ENCODE results near the gene SLIT1.

SLIT1 gene

GRCh38 chr10:97192952-97193435 is 7.2 kb upstream of the SLIT1 start:
- Histone ChIP-seq H3K27ac (no peak overlapping the region), H3K27me3 (peaks cover 0 to 71% of the 10 kb centered on the region in 2 donors), H3K36me3 (no peaks in the 10 kb centered on the region), H3K9me3 (no peaks in the 10 kb centered on the region), H3K4me1 (peaks cover 0 to 12% (median 8%) of the 10 kb centered on the region in 4 donors), H3K4me3 (no peak overlapping the region)
- TF ChIP-seq, protein P1, sequence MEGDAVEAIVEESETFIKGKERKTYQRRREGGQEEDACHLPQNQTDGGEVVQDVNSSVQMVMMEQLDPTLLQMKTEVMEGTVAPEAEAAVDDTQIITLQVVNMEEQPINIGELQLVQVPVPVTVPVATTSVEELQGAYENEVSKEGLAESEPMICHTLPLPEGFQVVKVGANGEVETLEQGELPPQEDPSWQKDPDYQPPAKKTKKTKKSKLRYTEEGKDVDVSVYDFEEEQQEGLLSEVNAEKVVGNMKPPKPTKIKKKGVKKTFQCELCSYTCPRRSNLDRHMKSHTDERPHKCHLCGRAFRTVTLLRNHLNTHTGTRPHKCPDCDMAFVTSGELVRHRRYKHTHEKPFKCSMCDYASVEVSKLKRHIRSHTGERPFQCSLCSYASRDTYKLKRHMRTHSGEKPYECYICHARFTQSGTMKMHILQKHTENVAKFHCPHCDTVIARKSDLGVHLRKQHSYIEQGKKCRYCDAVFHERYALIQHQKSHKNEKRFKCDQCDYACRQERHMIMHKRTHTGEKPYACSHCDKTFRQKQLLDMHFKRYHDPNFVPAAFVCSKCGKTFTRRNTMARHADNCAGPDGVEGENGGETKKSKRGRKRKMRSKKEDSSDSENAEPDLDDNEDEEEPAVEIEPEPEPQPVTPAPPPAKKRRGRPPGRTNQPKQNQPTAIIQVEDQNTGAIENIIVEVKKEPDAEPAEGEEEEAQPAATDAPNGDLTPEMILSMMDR (IDR thresholded peaks at IDR 0.05): no peak
- intact Hi-C loops (cut with DNase I; ENCODE audit: low total_unique reads): no loop called here
- no peak for DNase-seq

DNA sequence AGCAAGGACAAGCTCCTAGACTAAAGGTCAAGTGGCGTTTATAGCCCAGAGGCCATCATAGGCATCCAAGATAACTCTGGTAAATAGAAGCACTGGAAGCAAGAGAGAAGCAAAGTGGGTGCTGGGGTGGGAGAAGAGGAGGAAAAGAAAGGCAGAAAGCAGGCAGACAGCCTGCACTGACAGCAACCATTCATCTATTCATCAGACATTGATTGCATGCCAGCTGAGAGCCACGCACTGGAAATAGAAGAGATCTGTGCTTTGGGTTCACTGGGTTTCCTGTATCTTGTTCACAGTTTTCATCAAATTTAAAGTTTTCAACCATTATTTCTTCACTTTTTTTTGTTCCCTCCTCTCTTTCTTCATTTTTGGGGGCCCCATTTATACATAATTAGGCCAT is 4.7 kb upstream of the SLIT1 start:
- H3K27me3 ChIP-seq: peaks cover 0 to 81% of the 10 kb centered on the region in 2 donors

GRCh38 chr10:97188261-97188711 is 2.5 kb upstream of the SLIT1 start:
- peak in 1 of 2 donors; percentile 35 for DNase-seq
- Histone ChIP-seq H3K4me1 (peaks cover 0 to 16% (median 10%) of the 10 kb centered on the region in 4 donors), H3K36me3 (no peaks in the 10 kb centered on the region), H3K27ac (no peak overlapping the region), H3K4me3 (no peak overlapping the region), H3K9me3 (no peaks in the 10 kb centered on the region), H3K27me3 (peaks cover 0 to 81% of the 10 kb centered on the region in 2 donors)
- TF ChIP-seq, protein P1 (IDR thresholded peaks at IDR 0.05): no peak
- intact Hi-C loops (cut with DNase I; ENCODE audit: low total_unique reads): no loop called here

More for the DNA sequence above, 4.7 kb upstream of the SLIT1 start:
- TF ChIP-seq, protein P1 (IDR thresholded peaks at IDR 0.05): no peak
- Histone ChIP-seq H3K27ac (no peak overlapping the region), H3K36me3 (no peaks in the 10 kb centered on the region), H3K4me3 (no peak overlapping the region), H3K9me3 (no peaks in the 10 kb centered on the region), H3K4me1 (peaks cover 0 to 9% (median 6%) of the 10 kb centered on the region in 4 donors)
- DNase-seq: no peak
- intact Hi-C loops (cut with DNase I; ENCODE audit: low total_unique reads): no loop called here

- Histone ChIP-seq H3K27ac (no peak overlapping the region), H3K36me3 (no peaks in the 10 kb centered on the region), H3K4me3 (no peak overlapping the region), H3K27me3 (peaks cover 0 to 73% of the 10 kb centered on the region in 2 donors), H3K4me1 (peaks cover 0 to 16% (median 10%) of the 10 kb centered on the region in 4 donors), H3K9me3 (no peaks in the 10 kb centered on the region)
- TF ChIP-seq, protein P1 (IDR thresholded peaks at IDR 0.05): no peak
- DNase-seq: peak in 1 of 2 donors; percentile 50
- intact Hi-C loops (cut with DNase I; ENCODE audit: low total_unique reads): no loop called here
Measured at GRCh38 chr10:97186911-97187310, 1.2 kb upstream of the SLIT1 start.

GRCh38 chr10:97184971-97185325 is 811 bp downstream of the SLIT1 start:
- H3K9me3 ChIP-seq: no peaks in the 10 kb centered on the region
- H3K4me1 ChIP-seq: peaks cover 0 to 16% (median 10%) of the 10 kb centered on the region in 4 donors
- no peaks in the 10 kb centered on the region for H3K36me3 ChIP-seq
- TF ChIP-seq, protein P1 (IDR thresholded peaks at IDR 0.05): no peak
- H3K4me3 ChIP-seq: no peak overlapping the region
- peaks cover 0 to 68% of the 10 kb centered on the region in 2 donors for H3K27me3 ChIP-seq
- peak in 1 of 2 donors; percentile 33 for DNase-seq
- no peak overlapping the region for H3K27ac ChIP-seq
- intact Hi-C loops (cut with DNase I; ENCODE audit: low total_unique reads): no loop called here
